GM12873 (cell line): ENCODE data around the gene PLXNB2.

Experiments
- CTCF ChIP-seq: IDR thresholded peaks from 2 replicates; pipeline ENCODE4 v1.5.1; 2012; ENCODE audit warnings: low read depth, mild to moderate bottlenecking, moderate library complexity, low read length, control low read depth; ENCODE audit not compliant: insufficient read depth; ENCODE audit errors: missing control alignments

Gene PLXNB2

DNA sequence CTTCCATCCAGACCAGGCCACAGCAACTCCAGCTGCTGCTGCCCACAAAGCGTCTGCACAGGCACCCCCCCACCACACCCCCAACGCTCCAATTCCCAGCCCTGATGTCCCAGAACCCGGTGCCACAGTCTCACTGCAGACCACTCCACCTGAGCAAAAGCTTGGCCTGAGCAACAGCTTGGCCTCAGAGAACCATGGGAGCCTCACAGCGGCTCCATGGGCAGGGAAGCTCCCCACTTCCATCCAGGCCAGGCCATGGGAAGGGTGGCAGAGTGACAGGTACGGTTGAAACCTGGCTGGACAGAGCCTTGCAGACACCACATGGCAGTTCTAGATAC, 13.2 kb downstream of the PLXNB2 start:
- no peak for TF ChIP-seq CTCF

DNA sequence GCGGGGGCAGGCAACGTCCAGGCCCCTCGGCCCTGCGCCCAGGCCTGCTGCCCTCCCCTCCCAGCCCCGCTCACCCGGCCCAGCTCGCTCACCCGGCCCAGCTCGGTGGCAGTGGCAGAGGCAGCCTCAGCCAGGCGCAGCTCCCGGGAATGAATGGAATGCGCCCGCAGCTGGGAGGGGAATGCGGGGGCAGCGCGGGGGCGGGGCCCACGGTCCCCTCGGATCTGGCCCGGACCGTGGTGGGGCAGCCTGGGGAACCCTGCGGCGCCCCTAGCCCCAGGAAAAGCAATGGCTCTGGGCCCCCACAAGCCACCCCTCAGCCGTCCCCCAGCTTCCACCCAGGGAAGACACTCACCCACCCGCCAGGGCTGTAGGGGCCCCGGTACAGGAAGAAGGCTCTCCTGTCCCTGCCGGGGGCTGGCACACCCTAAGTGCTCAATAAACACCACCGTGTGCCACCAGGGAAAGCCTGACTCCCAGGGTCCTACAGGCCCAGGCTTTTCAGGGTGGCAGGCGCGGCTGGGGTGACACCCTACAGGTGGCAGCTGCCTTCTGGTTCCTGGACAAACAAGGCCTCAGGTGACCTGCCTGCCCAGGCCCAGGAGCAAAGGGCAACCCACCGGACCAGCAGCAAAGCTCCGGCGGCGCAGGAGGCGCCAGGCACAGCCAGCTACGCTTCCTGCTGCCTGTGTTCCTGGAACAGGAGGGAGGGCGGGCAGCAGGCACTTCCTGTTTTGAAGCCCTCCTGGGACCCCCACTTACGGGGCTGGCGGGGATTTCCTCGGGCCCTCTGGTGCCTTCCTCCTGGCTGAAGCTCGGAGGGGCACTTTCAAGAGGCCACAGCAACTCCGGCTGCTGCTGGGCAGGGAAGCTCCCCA, 13.8 kb downstream of the PLXNB2 start:
- no peak for TF ChIP-seq CTCF

- TF ChIP-seq CTCF, result no peak
These were observed 14.6 kb downstream of the PLXNB2 start for GRCh38 chr22:50292643-50293440.

DNA sequence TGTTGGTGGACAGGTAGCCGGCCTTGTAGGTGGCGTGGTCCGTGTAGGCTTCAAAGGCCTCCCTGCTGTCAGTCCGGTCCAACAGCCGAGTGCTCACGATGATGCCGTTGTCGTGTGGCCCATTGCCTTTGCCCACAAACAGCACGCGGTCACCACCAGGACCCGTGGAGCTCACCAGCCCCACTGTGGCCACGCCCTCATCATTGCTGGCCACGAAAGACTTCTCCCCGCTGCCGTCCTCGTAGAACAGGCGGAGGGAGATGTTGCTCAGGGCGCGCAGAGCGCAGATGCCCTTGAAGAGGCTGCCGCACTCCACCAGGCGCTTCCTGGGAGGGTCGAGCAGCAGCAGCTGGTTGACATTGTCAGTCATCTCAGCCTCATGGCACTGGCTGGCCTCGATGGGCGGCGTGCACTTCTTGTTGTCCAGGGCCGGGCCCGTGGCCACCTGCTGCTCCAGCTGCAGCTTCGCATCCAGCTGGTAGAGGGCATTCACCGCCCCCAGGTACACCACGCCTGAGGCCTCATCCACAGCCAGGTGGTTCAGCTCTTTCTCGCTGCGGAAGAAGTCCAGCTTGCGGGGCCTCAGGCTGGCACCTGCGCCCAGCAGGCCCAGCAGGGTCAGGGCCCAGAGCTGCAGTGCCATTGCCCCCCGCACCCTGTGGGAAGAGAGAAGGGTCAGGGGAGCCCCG, 17.4 kb downstream of the PLXNB2 start:
- TF ChIP-seq CTCF, result no peak

- TF ChIP-seq CTCF, result no peak
These were observed 18.1 kb downstream of the PLXNB2 start for GRCh38 chr22:50289151-50289941.

GRCh38 chr22:50287731-50288130, 19.7 kb downstream of the PLXNB2 start:
- TF ChIP-seq CTCF, result no peak
